Urinary bladder (tissue), 4 donors: Measurements from ENCODE around the gene DRAXIN. TPM values are rescaled to one million over a fixed set of nuclear protein-coding genes. Genes with fewer than 3 reads are reported as not detected.

Experiments
- DNase-seq: peaks from one replicate; pipeline ENCODE4 v3.0.0-alpha.2; 2015; ENCODE audit errors: extremely low spot score
- H3K27ac ChIP-seq: one replicate; pipeline ENCODE4 v1.5.1; 2013; ENCODE audit warnings: low read depth, mild to moderate bottlenecking, moderate library complexity
- H3K36me3 ChIP-seq: one replicate; pipeline ENCODE4 v1.6.1; 2013; ENCODE audit warnings: mild to moderate bottlenecking, moderate library complexity; ENCODE audit not compliant: insufficient read depth
- H3K4me1 ChIP-seq: one replicate; pipeline ENCODE4 v1.6.1; 2013; ENCODE audit warnings: mild to moderate bottlenecking, moderate library complexity; ENCODE audit not compliant: insufficient read depth
- H3K4me3 ChIP-seq: one replicate; pipeline ENCODE4 v1.5.1; 2013; ENCODE audit warnings: low read depth, low read length
- WGBS: extraction: QIAGEN DNeasy Blood & Tissue Kit; methylation state at CpG from one replicate; pipeline ENCODE4 v1.1.7; 2013; 5-methylcytosine and 5-hydroxymethylcytosine counted together
- polyA plus RNA-seq: library from polyadenylated mRNA; stranded (reverse); fragments of 200-250 nt; gene quantifications from one replicate; pipeline ENCODE4 v1.2.3, GENCODE V29; 2013
- total RNA-seq: library from RNA; depleted of rRNA; stranded (reverse); fragments of >200 nt; gene quantifications from one replicate; pipeline ENCODE4 v1.2.3, GENCODE V29; 2014
- donor health status: healthy with polysubstance abuse.
- donor health status: healthy.

Gene DRAXIN
- total and polyA plus RNA-seq, 2 donors: 0.01 to 0.21 TPM

- 59% methylated on average over 8 of the region's 8 CpGs for WGBS
- no peaks in the 10 kb centered on the region for H3K36me3 ChIP-seq
- no peak for DNase-seq
- no peak overlapping the region for H3K27ac ChIP-seq
- H3K4me1 ChIP-seq: no peaks in the 10 kb centered on the region
- no peak overlapping the region for H3K4me3 ChIP-seq
These were observed 12.1 kb downstream of the DRAXIN start for GRCh38 chr1:11703357-11704193.

DNA sequence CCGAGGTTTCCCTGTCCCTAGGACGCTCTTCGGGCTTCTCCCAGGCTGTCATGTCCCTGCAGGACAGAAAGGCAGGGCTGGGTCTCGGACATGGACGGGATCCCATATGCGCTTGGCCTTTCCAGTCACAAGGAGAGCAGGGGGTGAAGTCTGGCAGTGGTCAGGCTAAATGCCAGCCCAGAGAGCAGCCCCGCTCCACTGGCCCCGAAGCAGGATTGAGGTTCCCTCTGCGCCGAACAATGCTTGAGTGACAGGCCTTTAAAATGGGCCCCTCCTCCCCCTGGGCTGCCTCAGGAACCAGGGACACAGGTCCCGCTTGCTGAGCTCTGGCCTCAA, 12.7 kb downstream of the DRAXIN start:
- no peak overlapping the region for H3K4me3 ChIP-seq
- H3K4me1 ChIP-seq: no peaks in the 10 kb centered on the region
- H3K27ac ChIP-seq: no peak overlapping the region
- DNase-seq: no peak
- 54% methylated on average over 11 of the region's 11 CpGs for WGBS
- no peaks in the 10 kb centered on the region for H3K36me3 ChIP-seq

GRCh38 chr1:11704691-11705475, 13.4 kb downstream of the DRAXIN start:
- no peaks in the 10 kb centered on the region for H3K36me3 ChIP-seq
- H3K27ac ChIP-seq: no peak overlapping the region
- H3K4me1 ChIP-seq: no peaks in the 10 kb centered on the region
- 50% methylated on average over 22 of the region's 22 CpGs for WGBS
- no peak for DNase-seq
- no peak overlapping the region for H3K4me3 ChIP-seq

DNA sequence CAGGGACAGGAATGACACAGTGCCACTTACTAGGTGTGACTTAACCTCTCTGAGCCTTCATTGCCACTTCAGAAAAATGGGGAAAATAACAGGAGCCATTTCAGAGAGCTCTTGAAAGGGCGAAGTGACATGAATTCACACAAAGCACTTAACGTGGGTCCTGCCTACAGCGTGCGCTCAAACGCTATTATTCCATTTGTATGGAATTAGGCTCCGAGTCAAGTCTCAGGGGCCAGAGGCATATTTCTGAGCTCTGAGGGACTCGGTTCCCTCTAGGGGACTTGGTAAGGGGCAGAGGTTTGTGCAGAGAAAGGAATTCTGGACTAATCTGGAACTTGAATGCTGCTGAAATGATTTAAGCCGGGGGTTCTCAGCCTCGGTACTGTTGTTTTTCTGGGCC, 14.1 kb downstream of the DRAXIN start:
- H3K27ac ChIP-seq: no peak overlapping the region
- H3K4me3 ChIP-seq: no peak overlapping the region
- no peaks in the 10 kb centered on the region for H3K36me3 ChIP-seq
- no peaks in the 10 kb centered on the region for H3K4me1 ChIP-seq
- DNase-seq: no peak
- WGBS: 74% methylated on average over 9 of the region's 9 CpGs

DNA sequence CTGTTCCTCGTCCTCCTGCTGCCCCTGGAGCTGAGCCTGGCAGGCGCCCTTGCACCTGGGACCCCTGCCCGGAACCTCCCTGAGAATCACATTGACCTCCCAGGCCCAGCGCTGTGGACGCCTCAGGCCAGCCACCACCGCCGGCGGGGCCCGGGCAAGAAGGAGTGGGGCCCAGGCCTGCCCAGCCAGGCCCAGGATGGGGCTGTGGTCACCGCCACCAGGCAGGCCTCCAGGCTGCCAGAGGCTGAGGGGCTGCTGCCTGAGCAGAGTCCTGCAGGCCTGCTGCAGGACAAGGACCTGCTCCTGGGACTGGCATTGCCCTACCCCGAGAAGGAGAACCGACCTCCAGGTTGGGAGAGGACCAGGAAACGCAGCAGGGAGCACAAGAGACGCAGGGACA, 14.8 kb downstream of the DRAXIN start:
- H3K4me1 ChIP-seq: no peaks in the 10 kb centered on the region
- no peak overlapping the region for H3K4me3 ChIP-seq
- no peak overlapping the region for H3K27ac ChIP-seq
- H3K36me3 ChIP-seq: no peaks in the 10 kb centered on the region
- no peak for DNase-seq
- WGBS: 92% methylated on average over 14 of the region's 14 CpGs

DNA sequence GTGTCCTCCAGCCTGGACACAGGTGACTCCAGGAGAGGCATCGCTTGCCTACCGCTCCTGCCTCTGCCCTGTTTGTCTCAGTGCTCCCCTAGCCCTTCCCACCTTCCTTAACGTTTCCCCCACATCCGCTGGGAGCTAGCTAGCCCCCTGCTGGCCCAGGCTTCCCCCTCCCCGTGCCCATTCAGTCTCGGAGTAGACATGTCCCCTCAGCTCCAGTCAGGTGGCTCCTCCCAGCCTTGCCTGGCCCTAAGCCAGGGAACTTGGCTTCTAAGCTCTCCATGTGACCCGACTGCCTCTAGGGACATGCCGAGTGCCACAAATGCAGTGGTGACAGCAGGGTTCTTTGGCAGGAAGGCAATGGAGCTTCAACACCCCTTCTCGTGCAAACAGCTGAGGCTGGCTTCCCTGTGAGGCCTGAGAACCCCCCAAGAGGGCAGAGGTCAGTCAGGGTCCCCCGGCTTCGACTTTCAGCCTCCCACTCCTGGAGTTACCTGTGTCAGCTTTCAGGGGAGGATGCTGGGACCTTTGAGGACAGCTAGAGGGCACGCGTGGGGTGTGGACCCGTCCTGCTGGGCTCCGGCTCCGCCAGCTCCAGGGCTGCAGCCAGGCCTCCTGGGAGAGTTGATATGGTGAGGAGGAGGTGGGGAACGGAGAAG, 16.2 kb downstream of the DRAXIN start:
- H3K27ac ChIP-seq: no peak overlapping the region
- no peak for DNase-seq
- no peaks in the 10 kb centered on the region for H3K4me1 ChIP-seq
- 54% methylated on average over 17 of the region's 17 CpGs for WGBS
- no peak overlapping the region for H3K4me3 ChIP-seq
- no peaks in the 10 kb centered on the region for H3K36me3 ChIP-seq

DNA sequence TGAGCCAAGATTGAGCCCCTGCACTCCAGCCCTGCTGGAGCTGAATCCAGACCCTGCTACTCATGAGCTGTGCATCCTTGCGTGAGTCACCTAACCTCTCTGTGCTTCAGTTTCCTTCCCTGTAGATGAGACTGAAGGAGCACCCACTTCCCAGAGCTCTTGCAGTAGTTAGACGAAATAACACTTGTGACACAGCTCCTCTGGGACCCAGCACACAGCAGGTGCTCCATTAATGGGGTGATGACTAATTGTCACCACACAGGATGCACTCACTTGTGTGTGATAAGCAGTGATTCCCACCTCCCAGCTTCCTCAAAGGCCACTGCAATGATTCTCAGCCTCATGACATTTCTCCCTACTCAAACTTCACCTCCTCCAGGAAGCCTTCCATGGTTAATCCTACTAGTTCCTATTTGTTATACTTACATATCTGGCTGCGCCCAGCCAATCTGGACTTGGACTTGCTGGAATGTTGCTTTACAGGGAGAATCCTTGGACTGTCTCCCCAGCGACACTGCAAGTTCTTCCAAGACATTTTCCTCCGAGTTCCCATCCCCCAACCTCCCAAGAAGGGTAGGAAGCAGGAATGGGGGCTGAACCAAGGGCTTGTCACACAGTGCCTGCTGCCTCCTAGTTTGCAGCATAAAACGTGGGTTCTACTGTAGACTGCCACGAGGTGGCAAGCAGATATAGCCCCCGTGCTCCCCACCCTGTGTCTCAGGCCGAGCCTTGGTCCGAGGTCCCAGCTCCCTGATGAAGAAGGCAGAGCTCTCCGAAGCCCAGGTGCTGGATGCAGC, 17.2 kb downstream of the DRAXIN start:
- no peak overlapping the region for H3K4me3 ChIP-seq
- H3K27ac ChIP-seq: no peak overlapping the region
- no peak for DNase-seq
- WGBS: 75% methylated on average over 11 of the region's 11 CpGs
- H3K36me3 ChIP-seq: no peaks in the 10 kb centered on the region
- H3K4me1 ChIP-seq: no peaks in the 10 kb centered on the region

DNA sequence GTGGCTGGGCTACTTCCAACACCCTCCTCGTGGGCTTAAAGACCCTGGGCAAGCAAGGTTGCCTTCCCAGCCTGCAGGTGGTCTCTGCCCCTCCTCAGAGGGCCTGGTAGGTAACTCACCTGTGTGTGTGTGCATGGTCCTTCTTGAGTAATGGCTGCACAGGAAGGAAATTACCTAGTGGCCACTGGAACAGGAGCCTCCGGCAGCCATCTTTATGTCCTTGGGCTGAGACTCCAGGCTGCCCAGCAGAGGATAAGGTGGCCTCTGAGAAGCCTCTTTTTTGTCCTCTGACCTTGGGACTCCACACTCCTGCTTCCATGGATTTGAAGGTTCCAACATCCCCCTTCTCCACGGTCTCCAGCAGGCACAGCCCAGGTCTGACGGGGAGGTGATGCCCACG, 20.0 kb downstream of the DRAXIN start:
- H3K36me3 ChIP-seq: no peaks in the 10 kb centered on the region
- DNase-seq: no peak
- WGBS: 95% methylated on average over 5 of the region's 5 CpGs
- no peaks in the 10 kb centered on the region for H3K4me1 ChIP-seq
- H3K4me3 ChIP-seq: no peak overlapping the region
- no peak overlapping the region for H3K27ac ChIP-seq

- no peaks in the 10 kb centered on the region for H3K36me3 ChIP-seq
- no peak for DNase-seq
- H3K27ac ChIP-seq: no peak overlapping the region
- no peak overlapping the region for H3K4me3 ChIP-seq
- WGBS: 89% methylated on average over 8 of the region's 8 CpGs
- H3K4me1 ChIP-seq: no peaks in the 10 kb centered on the region
These were observed 20.8 kb downstream of the DRAXIN start for GRCh38 chr1:11712285-11712684.

DNA sequence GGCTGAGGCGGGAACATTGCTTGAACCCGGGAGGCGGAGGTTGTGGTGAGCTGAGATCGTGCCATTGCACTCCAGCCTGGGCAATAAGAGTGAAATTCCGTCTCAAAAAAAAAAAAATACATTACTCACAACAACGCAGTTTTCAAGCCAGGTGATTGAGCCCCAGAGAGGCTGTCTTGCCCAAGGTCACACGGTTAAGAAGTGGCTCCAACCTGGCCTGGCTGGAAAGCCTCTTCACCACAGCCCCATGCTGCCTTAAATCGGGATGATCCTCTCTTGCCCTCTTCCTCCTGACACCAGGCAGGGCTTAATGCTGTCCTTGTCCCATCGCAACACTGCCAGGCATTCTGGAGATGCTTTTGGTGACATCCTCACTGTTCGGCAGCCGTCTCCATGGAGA, 21.6 kb downstream of the DRAXIN start:
- Histone ChIP-seq H3K4me3 (no peak overlapping the region), H3K36me3 (no peaks in the 10 kb centered on the region), H3K27ac (no peak overlapping the region), H3K4me1 (no peaks in the 10 kb centered on the region)
- no peak for DNase-seq
- WGBS: 79% methylated on average over 11 of the region's 11 CpGs

- no peaks in the 10 kb centered on the region for H3K36me3 ChIP-seq
- no peak for DNase-seq
- no peak overlapping the region for H3K4me3 ChIP-seq
- H3K4me1 ChIP-seq: no peaks in the 10 kb centered on the region
- H3K27ac ChIP-seq: no peak overlapping the region
- 76% methylated on average over 24 of the region's 24 CpGs for WGBS
These were observed 23.5 kb downstream of the DRAXIN start for GRCh38 chr1:11714831-11715575.

DNA sequence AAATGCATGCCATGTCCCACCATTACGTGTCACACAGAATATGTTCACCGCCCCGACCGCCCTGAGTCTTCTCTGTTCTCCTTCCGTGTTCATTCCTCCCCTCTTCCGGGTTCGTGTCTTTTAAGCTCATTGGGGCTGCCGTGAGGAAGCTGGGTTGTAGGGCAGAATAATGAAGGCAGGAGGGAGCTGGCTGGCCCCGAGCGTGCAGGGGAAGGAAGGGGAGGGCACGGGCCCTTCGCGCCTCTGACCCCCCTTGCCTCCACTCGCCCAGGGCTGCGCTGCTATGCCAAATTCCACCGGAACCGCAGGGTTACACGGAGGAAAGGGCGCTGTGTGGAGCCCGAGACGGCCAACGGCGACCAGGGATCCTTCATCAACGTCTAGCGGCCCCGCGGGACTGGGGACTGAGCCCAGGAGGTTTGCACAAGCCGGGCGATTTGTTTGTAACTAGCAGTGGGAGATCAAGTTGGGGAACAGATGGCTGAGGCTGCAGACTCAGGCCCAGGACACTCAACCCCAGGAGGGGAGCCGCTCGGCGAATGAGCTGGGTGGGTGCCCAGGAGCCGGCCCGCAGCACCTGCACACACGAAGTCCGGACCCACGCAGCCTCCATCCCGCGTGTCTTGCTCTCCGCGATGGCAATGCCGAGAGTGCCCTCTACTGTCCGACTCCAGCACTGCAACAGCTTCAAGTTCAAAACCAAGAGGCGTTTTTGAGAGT, 28.0 kb downstream of the DRAXIN start:
- H3K36me3 ChIP-seq: no peaks in the 10 kb centered on the region
- WGBS: 11% methylated on average over 44 of the region's 44 CpGs
- peak overlapping the region; percentile 37 for H3K4me3 ChIP-seq
- no peak for DNase-seq
- peak overlapping the region; percentile 26 for H3K27ac ChIP-seq
- no peaks in the 10 kb centered on the region for H3K4me1 ChIP-seq
